Measurements from ENCODE around the gene MIOS. TPM values are rescaled to one million over a fixed set of nuclear protein-coding genes. Genes with fewer than 3 reads are reported as not detected.

MIOS gene
- total RNA-seq, 1 experiment from 2014 or later = 41.3 TPM

DNA sequence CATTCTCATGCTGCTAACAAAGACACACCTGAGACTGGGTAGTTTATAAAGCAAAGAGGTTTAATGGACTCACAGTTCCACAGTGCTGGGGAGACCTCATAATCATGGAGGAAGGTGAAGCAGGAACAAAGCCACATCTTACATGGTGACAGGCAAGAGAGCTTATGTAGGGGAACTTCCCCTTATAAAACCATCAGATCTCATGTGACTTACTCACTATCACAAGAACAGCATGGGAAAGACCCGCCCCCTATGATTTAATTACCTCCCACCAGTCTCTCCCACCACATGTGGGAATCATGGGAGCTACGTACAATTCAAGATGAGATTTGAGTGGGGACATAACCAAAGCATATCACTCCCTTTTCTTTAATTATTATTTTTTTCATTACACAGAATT is 47.6 kb upstream of the MIOS start:
- POLR2A ChIA-PET = interaction anchor here (0.6 kb wide), 1 partner anchor 75 kb away, joined by 3 read pairs; no protein-coding TSS in a partner anchor
- TF ChIP-seq, protein P1, sequence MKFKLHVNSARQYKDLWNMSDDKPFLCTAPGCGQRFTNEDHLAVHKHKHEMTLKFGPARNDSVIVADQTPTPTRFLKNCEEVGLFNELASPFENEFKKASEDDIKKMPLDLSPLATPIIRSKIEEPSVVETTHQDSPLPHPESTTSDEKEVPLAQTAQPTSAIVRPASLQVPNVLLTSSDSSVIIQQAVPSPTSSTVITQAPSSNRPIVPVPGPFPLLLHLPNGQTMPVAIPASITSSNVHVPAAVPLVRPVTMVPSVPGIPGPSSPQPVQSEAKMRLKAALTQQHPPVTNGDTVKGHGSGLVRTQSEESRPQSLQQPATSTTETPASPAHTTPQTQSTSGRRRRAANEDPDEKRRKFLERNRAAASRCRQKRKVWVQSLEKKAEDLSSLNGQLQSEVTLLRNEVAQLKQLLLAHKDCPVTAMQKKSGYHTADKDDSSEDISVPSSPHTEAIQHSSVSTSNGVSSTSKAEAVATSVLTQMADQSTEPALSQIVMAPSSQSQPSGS (CRISPR knock-in tag; IDR thresholded peaks at IDR 0.05; ENCODE audit: borderline replicate concordance, low read depth) = no peak
- TF ChIP-seq, protein P2, sequence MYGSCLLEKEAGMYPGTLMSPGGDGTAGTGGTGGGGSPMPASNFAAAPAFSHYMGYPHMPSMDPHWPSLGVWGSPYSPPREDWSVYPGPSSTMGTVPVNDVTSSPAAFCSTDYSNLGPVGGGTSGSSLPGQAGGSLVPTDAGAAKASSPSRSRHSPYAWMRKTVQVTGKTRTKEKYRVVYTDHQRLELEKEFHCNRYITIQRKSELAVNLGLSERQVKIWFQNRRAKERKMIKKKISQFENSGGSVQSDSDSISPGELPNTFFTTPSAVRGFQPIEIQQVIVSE (CRISPR knock-in tag; IDR thresholded peaks at IDR 0.05; ENCODE audit: borderline replicate concordance) = no peak
- TF ChIP-seq ESRRA (CRISPR knock-in tag; IDR thresholded peaks at IDR 0.05; ENCODE audit: borderline replicate concordance) (no peak), MYBL2 (CRISPR knock-in tag; IDR thresholded peaks at IDR 0.05) (no peak)
- H3K4me1 Mint-ChIP-seq = peaks cover 2% of the 10 kb centered on the region; the same call in 1 of the 2 replicates
- DNase-seq (ENCODE audit: low spot score) = no peak
- no peaks in the 10 kb centered on the region for H3K9me3 Mint-ChIP-seq
- H3K4me3 Mint-ChIP-seq = no peak overlapping the region
- H3K27ac Mint-ChIP-seq = no peak overlapping the region
- no peak for ATAC-seq
- H3K36me3 Mint-ChIP-seq = no peaks in the 10 kb centered on the region
- no peaks in the 10 kb centered on the region for H3K27me3 Mint-ChIP-seq (ENCODE audit: low read depth)
- CTCF ChIA-PET = no interaction called here

DNA sequence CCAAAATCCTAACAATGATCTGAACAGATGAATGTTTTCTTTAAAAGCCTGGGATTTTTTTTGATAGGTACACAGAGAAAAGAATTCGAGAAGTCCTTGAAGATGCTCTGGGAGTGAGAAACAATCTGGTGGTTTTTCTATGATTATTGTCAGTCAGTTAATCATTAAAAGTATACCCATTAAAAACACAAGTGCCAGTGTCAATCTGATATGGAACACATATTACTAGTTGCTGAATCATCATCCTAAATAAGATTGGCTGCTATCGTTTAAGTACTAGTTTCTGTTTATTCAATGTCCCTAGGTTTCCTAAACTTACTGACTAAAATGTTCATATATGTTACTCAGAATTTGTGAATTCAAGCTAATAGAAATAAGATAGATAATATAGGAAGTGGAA is 47.2 kb upstream of the MIOS start:
- no peak overlapping the region for H3K4me3 Mint-ChIP-seq
- CTCF ChIA-PET = no interaction called here
- H3K9me3 Mint-ChIP-seq = no peaks in the 10 kb centered on the region
- H3K27ac Mint-ChIP-seq = no peak overlapping the region
- no peaks in the 10 kb centered on the region for H3K36me3 Mint-ChIP-seq
- H3K4me1 Mint-ChIP-seq = peaks cover 2% of the 10 kb centered on the region; the same call in 1 of the 2 replicates
- DNase-seq (ENCODE audit: low spot score) = no peak
- no peaks in the 10 kb centered on the region for H3K27me3 Mint-ChIP-seq (ENCODE audit: low read depth)
- POLR2A ChIA-PET = no interaction called here
- no peak for TF ChIP-seq CBFB (CRISPR knock-in tag; IDR thresholded peaks at IDR 0.05; ENCODE audit: low read depth)
- ATAC-seq = no peak

- no peak overlapping the region for H3K27ac Mint-ChIP-seq
- H3K4me3 Mint-ChIP-seq = no peak overlapping the region
- H3K27me3 Mint-ChIP-seq (ENCODE audit: low read depth) = no peaks in the 10 kb centered on the region
- no peak for ATAC-seq
- no peaks in the 10 kb centered on the region for H3K4me1 Mint-ChIP-seq
- CTCF ChIA-PET = no interaction called here
- TF ChIP-seq RORB (CRISPR knock-in tag; IDR thresholded peaks at IDR 0.05) (no peak), MAX (CRISPR knock-in tag; IDR thresholded peaks at IDR 0.05) (0 out of 2 replicates have a peak, but pooled peaks have one; percentile 20), TEAD4 (CRISPR knock-in tag; IDR thresholded peaks at IDR 0.05) (no peak)
- H3K36me3 Mint-ChIP-seq = no peaks in the 10 kb centered on the region
- POLR2A ChIA-PET = no interaction called here
- peaks cover 6% of the 10 kb centered on the region for H3K9me3 Mint-ChIP-seq
- DNase-seq (ENCODE audit: low spot score) = no peak
Observed at GRCh38 chr7:7521259-7521658, 45.4 kb upstream of the MIOS start.

GRCh38 chr7:7522421-7522820 is 44.3 kb upstream of the MIOS start:
- TF ChIP-seq TEAD4 (CRISPR knock-in tag; IDR thresholded peaks at IDR 0.05) = no peak
- no peak for TF ChIP-seq ETV6 (CRISPR knock-in tag; IDR thresholded peaks at IDR 0.05)
- no peak for TF ChIP-seq PRRX2 (CRISPR knock-in tag; IDR thresholded peaks at IDR 0.05)
- no peak for TF ChIP-seq IRF2 (CRISPR knock-in tag; IDR thresholded peaks at IDR 0.05; ENCODE audit: borderline replicate concordance, low read depth)
- TF ChIP-seq ZNF232 (CRISPR knock-in tag; IDR thresholded peaks at IDR 0.05) = no peak
- TF ChIP-seq CTCF (IDR thresholded peaks at IDR 0.05) = no peak
- TF ChIP-seq ZBTB21 (CRISPR knock-in tag; IDR thresholded peaks at IDR 0.05; ENCODE audit: borderline replicate concordance) = no peak
- no peak for TF ChIP-seq MYBL2 (CRISPR knock-in tag; IDR thresholded peaks at IDR 0.05)
- TF ChIP-seq ZNF425 (CRISPR knock-in tag; conservative IDR thresholded peaks at IDR 0.05) = no peak

More at GRCh38 chr7:7522421-7522820, 44.3 kb upstream of the MIOS start:
- CTCF ChIA-PET = no interaction called here
- Mint-ChIP-seq H3K27ac (no peak overlapping the region), H3K9me3 (peaks cover 6% of the 10 kb centered on the region), H3K4me1 (no peaks in the 10 kb centered on the region), H3K36me3 (no peaks in the 10 kb centered on the region), H3K27me3 (ENCODE audit: low read depth) (no peaks in the 10 kb centered on the region), H3K4me3 (no peak overlapping the region)
- POLR2A ChIA-PET = no interaction called here
- DNase-seq (ENCODE audit: low spot score) (no peak), ATAC-seq (no peak)

All from WTC11 (cell line).